ENCODE results near the gene FASLG.

- TF ChIP-seq CTCF (conservative IDR thresholded peaks at IDR 0.05) (no peak), ZFX (IDR thresholded peaks at IDR 0.05) (no peak)
These were observed 4.8 kb downstream of the FASLG start for GRCh38 chr1:172663732-172664131.
